Anterior cingulate cortex (tissue), 58 donors: ENCODE data around the gene LRMDA.
"Not testable (repeated sequence)": the region's sequence is repeated elsewhere in the genome, so short reads cannot be mapped to it uniquely, and the experiment has no call there.

Source experiments
- DNase-seq, 58 donors: peaks; one replicate each; lab custom pipeline; 2025; lab: John Stamatoyannopoulos, UW

The LRMDA gene

DNA sequence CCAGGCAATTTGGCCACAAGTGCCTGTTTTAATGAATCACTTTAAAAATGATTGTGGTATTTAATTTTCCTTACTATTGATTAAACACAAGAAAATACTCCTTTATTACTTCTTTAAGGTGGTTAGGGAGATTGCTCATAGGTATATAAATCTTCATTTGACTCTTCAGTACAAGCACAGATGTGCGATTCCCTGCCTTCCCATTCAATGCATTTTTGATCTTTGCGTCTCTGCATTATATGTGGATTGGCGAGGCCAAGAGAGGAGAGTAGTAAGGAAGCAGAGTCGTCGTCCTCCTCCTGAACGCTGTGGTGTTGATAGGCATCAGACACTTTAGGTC lies 683.7 kb downstream of the LRMDA start:
- DNase-seq: no peak

- DNase-seq: no peak
Measured at GRCh38 chr10:76115471-76116155, 684.2 kb downstream of the LRMDA start.

- DNase-seq: no peak
Measured at GRCh38 chr10:76116523-76116922, 685.1 kb downstream of the LRMDA start.

- no peak for DNase-seq
Measured at GRCh38 chr10:76117949-76118348, 686.5 kb downstream of the LRMDA start.

DNA sequence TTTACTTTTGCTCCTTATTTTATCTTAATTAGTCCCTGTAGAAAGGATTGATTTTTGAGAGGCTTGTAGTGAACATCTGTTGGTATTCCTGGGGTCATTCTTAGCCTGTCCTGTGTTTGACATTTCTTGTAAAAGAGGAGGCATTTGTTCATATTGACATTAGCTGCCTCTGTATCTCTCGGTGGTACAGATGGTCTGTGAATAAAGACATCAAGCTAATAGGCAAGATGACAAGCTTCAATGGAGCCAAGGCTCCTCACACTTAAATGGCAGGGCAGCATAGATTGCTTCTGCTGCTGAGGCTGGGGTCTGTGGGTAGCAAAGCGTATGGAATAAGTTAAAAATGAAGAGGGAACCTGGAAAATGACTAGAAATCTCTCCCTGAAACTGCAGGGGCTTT lies 687.6 kb downstream of the LRMDA start:
- DNase-seq: no peak

GRCh38 chr10:76119515-76119914 lies 688.1 kb downstream of the LRMDA start:
- no peak for DNase-seq

- no peak for DNase-seq
Measured at GRCh38 chr10:76122056-76122455, 690.6 kb downstream of the LRMDA start.

DNA sequence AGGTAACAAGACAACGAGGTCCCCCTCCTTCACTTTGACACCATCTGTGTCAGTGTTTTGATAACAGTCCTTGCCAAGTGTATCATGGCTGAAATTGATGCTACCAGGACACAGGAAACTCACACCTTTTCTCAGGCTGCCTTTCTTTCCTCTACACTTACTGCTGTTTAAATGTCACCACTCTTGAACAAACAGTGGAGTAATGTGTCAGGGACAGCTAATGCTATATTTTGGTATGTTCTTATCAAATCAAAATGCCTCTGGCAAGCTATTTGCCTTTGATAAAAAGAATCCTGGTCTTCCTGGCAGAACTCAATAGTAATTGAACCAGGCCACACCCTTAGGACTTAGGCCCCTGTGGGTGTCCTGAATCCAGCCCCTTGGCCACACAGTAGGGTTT lies 692.9 kb downstream of the LRMDA start:
- DNase-seq: no peak

DNA sequence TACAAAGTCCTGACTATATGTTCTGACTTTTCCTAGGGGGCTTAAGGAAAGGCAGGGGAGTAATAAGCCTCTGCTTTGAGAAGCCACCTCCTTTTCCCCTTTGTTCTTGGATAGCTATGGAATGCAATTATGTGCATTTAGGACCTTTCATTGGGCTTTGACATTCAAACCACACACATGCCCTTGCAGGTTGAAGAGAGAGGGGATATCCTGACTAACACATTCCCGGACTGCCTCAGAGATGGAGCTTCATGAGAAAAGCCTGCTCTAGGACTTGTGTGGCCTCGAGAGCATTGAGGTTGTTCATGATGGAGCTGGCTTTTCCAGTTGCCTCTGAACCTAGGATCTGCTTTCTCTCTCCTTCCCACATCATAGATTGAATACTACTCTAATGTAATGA lies 694.5 kb downstream of the LRMDA start:
- no peak for DNase-seq

DNA sequence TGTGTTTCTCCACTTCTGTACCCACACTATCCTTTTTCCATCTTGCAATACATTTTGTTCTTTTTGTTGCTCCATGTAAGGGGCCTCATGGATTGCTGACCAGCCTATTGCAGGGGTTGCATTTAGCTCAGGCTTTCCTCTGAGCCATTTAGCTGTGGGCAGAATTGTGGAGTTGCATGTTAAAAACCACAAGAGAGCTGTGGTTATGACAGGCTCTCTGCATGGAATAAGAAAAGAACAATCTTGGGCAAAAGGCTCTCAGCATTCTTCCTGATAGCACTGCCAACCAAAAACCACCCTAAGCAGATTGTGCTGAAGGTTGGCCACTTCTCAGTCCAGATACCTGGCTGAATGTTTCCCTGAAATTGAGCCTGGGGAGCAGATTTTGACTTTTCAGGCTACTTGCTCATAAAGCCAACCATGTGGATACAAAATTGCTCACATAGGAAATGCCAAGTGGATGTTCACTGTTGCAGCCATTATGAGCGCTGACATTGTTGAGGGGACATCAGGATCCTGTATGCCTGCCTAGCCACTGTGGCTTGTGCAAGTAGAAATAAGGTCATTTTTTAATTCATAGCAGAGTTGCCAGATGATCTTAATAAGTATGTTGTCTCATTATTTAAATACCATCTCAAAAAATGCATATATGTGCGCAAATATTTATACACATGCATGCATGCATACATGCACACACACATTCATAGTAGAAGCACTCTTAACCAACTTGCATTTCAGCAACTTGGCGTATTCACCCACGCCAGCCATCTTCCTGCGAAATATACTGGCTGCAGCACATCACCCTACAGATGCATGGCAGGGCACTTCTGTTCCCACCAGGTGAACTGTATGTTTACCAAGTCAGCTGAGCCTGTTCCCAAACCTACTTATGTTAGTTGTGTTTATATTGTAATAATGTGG lies 695.4 kb downstream of the LRMDA start:
- no peak for DNase-seq

GRCh38 chr10:76127984-76128589 lies 696.7 kb downstream of the LRMDA start:
- DNase-seq: peak in 1 of 58 donors; percentile 36

- no peak for DNase-seq
Measured at GRCh38 chr10:76129213-76129612, 697.8 kb downstream of the LRMDA start.

DNA sequence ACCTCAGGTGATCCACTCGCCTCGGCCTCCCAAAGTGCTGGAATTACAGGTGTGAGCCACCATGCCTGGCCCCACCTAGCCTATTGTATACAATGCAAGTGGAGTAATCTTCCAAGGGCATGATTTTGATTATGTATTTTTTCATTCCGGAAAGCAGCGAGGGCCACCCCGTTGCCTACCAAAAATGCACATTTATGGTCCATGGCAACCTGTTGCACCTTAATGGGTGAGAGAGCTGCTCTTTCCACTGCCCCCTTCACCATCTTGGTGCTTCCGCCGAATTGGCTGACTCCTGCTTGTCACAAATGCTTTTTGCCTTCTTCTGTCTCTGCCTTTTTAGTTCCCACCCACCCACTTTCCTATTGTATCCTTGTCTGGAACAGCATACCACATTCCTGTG lies 699.5 kb downstream of the LRMDA start:
- no peak for DNase-seq

- DNase-seq: no peak
Measured at GRCh38 chr10:76133597-76134255, 702.3 kb downstream of the LRMDA start.

- DNase-seq: no peak
Measured at GRCh38 chr10:76136961-76137360, 705.5 kb downstream of the LRMDA start.

- DNase-seq: no peak
Measured at GRCh38 chr10:76138286-76138685, 706.9 kb downstream of the LRMDA start.

DNA sequence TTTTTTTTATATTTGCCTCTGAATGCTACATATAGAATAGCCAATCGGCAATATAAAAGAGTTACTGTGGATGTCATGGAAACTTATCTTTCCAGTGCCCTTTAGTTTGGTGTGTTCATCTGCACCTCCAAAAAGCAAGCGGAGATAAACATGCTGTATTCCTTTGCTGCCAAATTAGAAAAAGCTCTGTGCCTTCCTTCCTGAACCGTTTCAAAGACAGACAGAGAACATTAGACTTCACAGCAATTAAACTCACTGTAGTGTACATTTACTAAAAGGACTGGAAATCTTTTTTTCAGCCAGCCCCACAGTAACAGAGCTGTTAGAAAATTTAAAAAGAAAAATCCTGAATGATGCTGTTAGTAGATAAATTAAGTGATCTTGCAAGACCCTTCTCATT lies 707.5 kb downstream of the LRMDA start:
- DNase-seq: no peak

- no peak for DNase-seq
Measured at GRCh38 chr10:76139431-76139830, 708.0 kb downstream of the LRMDA start.

- no peak for DNase-seq
Measured at GRCh38 chr10:76141376-76141775, 710.0 kb downstream of the LRMDA start.

- DNase-seq: not testable (repeated sequence)
Measured at GRCh38 chr10:76148217-76148616, 716.8 kb downstream of the LRMDA start.

- DNase-seq: no peak
Measured at GRCh38 chr10:76149182-76149581, 717.8 kb downstream of the LRMDA start.
